K562 (cell line): ENCODE results near the gene CHGA. TPM values are rescaled to one million over a fixed set of nuclear protein-coding genes. Genes with fewer than 3 reads are reported as not detected.

Experiments
- ATAC-seq: fragments of 200-7000 bp; cut with Tn5 transposase; 3 replicates; pipeline ENCODE4 v1.9.1; 2020; ENCODE audit warnings: moderate library complexity
- BruUV-seq: library from RNA; stranded (reverse); fragments of 400-500 nt; replicated peaks from 2 replicates; lab custom pipeline; 2021; lab: Mats Ljungman, UMichigan
- CTCF ChIA-PET: fragments of 300-600 bp; formaldehyde crosslinking; extraction: SDS; loops from one replicate; lab custom pipeline; 2021; ENCODE audit warnings: low intra/inter-chr PET ratio; lab: Yijun Ruan, JAX
- POLR2A ChIA-PET: fragments of 300-600, 350-650 bp; sonication (Branson Sonifier 250); formaldehyde crosslinking; extraction: SDS; loops from one replicate; lab custom pipeline; 2021; ENCODE audit warnings: antibody characterized with exemption, inconsistent platforms; lab: Yijun Ruan, JAX
- DNase-seq, 4 experiments: peaks; one replicate each; pipeline versions ENCODE4 v3.0.0 to v3.0.0-alpha.2; 2011 to 2018; ENCODE audit warnings: low spot score in 3 of 4, mixed read lengths in 3 of 4; ENCODE audit errors: extremely low read depth in 1 of 4
- FAIRE-seq: peaks from 2 replicates; lab custom pipeline; 2011; peaks lifted over from hg19 to GRCh38; lab: Jason Lieb, UNC
- H2AFZ ChIP-seq: 2 replicates; pipeline ENCODE4 v1.6.0; 2011; ENCODE audit warnings: low read depth, low read length, control low read depth, inconsistent platforms
- H3K27ac ChIP-seq: fragments of 200-600 bp; 3 replicates; pipeline ENCODE4 v1.8.0; 2011; ENCODE audit warnings: low read depth, mild to moderate bottlenecking, control low read depth, inconsistent platforms, low read length, moderate library complexity, mixed read lengths; ENCODE audit errors: extremely low read depth
- H3K27me3 ChIP-seq, 2 experiments: fragments of 300-600 bp in 1 of 2; 2 replicates in 1 of 2; 3 replicates in 1 of 2; pipeline versions ENCODE4 v1.6.0 to v1.8.0; 2011; ENCODE audit warnings: inconsistent platforms in 2 of 2, low read length in 2 of 2, mild to moderate bottlenecking in 1 of 2, mixed read lengths in 1 of 2, moderate library complexity in 1 of 2; ENCODE audit not compliant: control insufficient read depth in 2 of 2, insufficient read depth in 2 of 2
- H3K36me3 ChIP-seq: fragments of 300-600 bp; 3 replicates; pipeline ENCODE4 v1.8.0; 2011; ENCODE audit warnings: mild to moderate bottlenecking, low read length, inconsistent platforms; ENCODE audit not compliant: control insufficient read depth, insufficient read depth
- H3K4me1 ChIP-seq, 2 experiments: fragments of 200-600 bp in 1 of 2; replicated peaks in 1 of 2; 2 replicates in 1 of 2; 3 replicates in 1 of 2; pipeline versions ENCODE4 v1.5.1 to v1.8.0; 2011; ENCODE audit warnings: inconsistent platforms in 2 of 2, low read length in 2 of 2, mild to moderate bottlenecking in 1 of 2, mixed read lengths in 1 of 2, moderate library complexity in 1 of 2; ENCODE audit not compliant: control insufficient read depth in 2 of 2, insufficient read depth in 2 of 2
- H3K4me2 ChIP-seq: 2 replicates; pipeline ENCODE4 v1.6.1; 2011; ENCODE audit warnings: low read length, control low read depth, inconsistent platforms, mixed read lengths; ENCODE audit not compliant: insufficient read depth
- H3K4me3 ChIP-seq: fragments of 200-600 bp; sonication (generic), shearing (Covaris generic); 2 replicates; pipeline ENCODE4 v1.5.1; 2016; ENCODE audit warnings: control low read depth, inconsistent platforms
- H3K79me2 ChIP-seq: fragments of 200-600 bp; 3 replicates; pipeline ENCODE4 v1.8.0; 2011; ENCODE audit warnings: low read length, inconsistent platforms; ENCODE audit not compliant: control insufficient read depth, insufficient read depth
- H3K9ac ChIP-seq, 2 experiments: 2 replicates each; pipeline versions ENCODE4 v1.6.0 to v1.6.1; 2011; ENCODE audit warnings: low read depth in 2 of 2, low read length in 2 of 2, control low read depth in 1 of 2, inconsistent platforms in 1 of 2, mild to moderate bottlenecking in 1 of 2, mixed read lengths in 1 of 2; ENCODE audit not compliant: insufficient read depth in 1 of 2
- H3K9me1 ChIP-seq: one replicate; pipeline ENCODE4 v1.6.0; 2011; ENCODE audit warnings: inconsistent platforms, mild to moderate bottlenecking, low read length, moderate library complexity; ENCODE audit not compliant: control insufficient read depth, insufficient read depth
- H3K9me3 ChIP-seq: replicated peaks from 2 replicates; pipeline ENCODE4 v1.5.1; 2011; ENCODE audit warnings: low read depth, low read length, inconsistent platforms; ENCODE audit not compliant: control insufficient read depth, insufficient read depth
- H4K20me1 ChIP-seq: replicated peaks from 2 replicates; pipeline ENCODE4 v1.6.1; 2011; ENCODE audit warnings: low read length, inconsistent platforms, mixed read lengths; ENCODE audit not compliant: control insufficient read depth, insufficient read depth
- BRF1 ChIP-seq: IDR thresholded peaks from 3 replicates; pipeline ENCODE4 v1.6.1; 2011; ENCODE audit warnings: borderline replicate concordance, mild to moderate bottlenecking; ENCODE audit not compliant: insufficient read length; ENCODE audit errors: extremely low read depth
- ETV5 ChIP-seq: sonication (generic); formaldehyde crosslinking; IDR thresholded peaks from 2 replicates; pipeline ENCODE4 v1.4.0; 2020; ENCODE audit warnings: low read depth, mild to moderate bottlenecking, missing genetic modification reagents
- NUFIP1 ChIP-seq: fragments of 450-650 bp; IDR thresholded peaks from 2 replicates; pipeline ENCODE4 v1.6.1; 2018; ENCODE audit not compliant: partially characterized antibody
- RAD21 ChIP-seq, 2 experiments: fragments of 250-450 bp in 1 of 2; fragments of 450-650 bp in 1 of 2; sonication (Bioruptor Pico) in 1 of 2; formaldehyde crosslinking in 1 of 2; IDR thresholded peaks in 1 of 2; conservative IDR thresholded peaks in 1 of 2; 2 replicates each; pipeline versions ENCODE4 v1.4.0 to v1.8.0; 2020 to 2022; ENCODE audit warnings: mild to moderate bottlenecking in 2 of 2, moderate library complexity in 1 of 2
- ZKSCAN8 ChIP-seq: fragments of 200-800 bp; sonication (Bioruptor generic); IDR thresholded peaks from 2 replicates; pipeline ENCODE4 v1.6.1; 2016; ENCODE audit warnings: missing genetic modification characterization, missing compliant biosample characterization
- ZNF444 ChIP-seq: fragments of 250-450 bp; sonication (Bioruptor Pico); IDR thresholded peaks from 2 replicates; pipeline ENCODE4 v1.4.0; 2020; ENCODE audit warnings: mild to moderate bottlenecking, moderate library complexity
- ZNF589 ChIP-seq: fragments of 200-800 bp; sonication (Bioruptor generic); IDR thresholded peaks from 2 replicates; pipeline ENCODE4 v1.6.1; 2016; ENCODE audit warnings: low read depth, missing genetic modification characterization, missing compliant biosample characterization
- WGBS: fragments of 100-300 bp; shearing (Covaris generic); methylation state at CpG from one replicate; pipeline ENCODE4 v1.1.6; 2016; ENCODE audit warnings: low coverage, mixed read lengths; ENCODE audit not compliant: insufficient coverage; ENCODE audit errors: missing lambda C conversion rate; 5-methylcytosine and 5-hydroxymethylcytosine counted together
- in situ Hi-C: fragments of 300-500 bp; cut with MboI; formaldehyde crosslinking; loops from 4 replicates; pipeline ENCODE4 v1.15.0; 2018; ENCODE audit warnings: inconsistent platforms, mixed read lengths
- intact Hi-C: fragments of 100-400 bp; cut with micrococcal nuclease; formaldehyde crosslinking; loops from 2 replicates; pipeline ENCODE4 v1.14.2; 2022
- polyA plus RNA-seq, 8 experiments: library from polyadenylated mRNA; depleted of rRNA in 4 of 8; stranded (reverse) in 5 of 8; unstranded in 3 of 8; fragments of >200 nt; fragmentation: Nextera tagmentation in 2 of 8; fragmentation: Illumina TruSeq in 1 of 8; extraction: Ambion mirVana in 2 of 8; extraction: Trizol in 1 of 8; gene quantifications; 2 replicates each; pipeline versions ENCODE4 v1.2.1 to v1.2.3, GENCODE V29; 2011 to 2014; ENCODE audit warnings: inconsistent platforms in 1 of 8, missing spikeins in 1 of 8
- total RNA-seq, 7 experiments: library from RNA; depleted of rRNA in 6 of 7; stranded (reverse); fragments of >200 nt in 6 of 7; fragmentation: Illumina TruSeq in 2 of 7; extraction: Trizol in 2 of 7; gene quantifications; 2 replicates each; pipeline versions ENCODE4 v1.2.1 to v1.2.3, GENCODE V29; 2011 to 2021; ENCODE audit warnings: low replicate concordance in 1 of 7
- TF ChIP-seq, protein P1 (sequence below): fragments of 250-450 bp; sonication (Bioruptor Pico); IDR thresholded peaks from 2 replicates; pipeline ENCODE4 v1.4.0; 2020
- TF ChIP-seq, protein P2 (sequence below), 3 experiments: IDR thresholded peaks in 2 of 3; conservative IDR thresholded peaks in 1 of 3; 2 replicates each; pipeline ENCODE4 v1.5.1; 2011 to 2012; ENCODE audit warnings: low read length in 3 of 3, mild to moderate bottlenecking in 3 of 3, control low read depth in 2 of 3, improper control_type of control experiment in 1 of 3, inconsistent platforms in 1 of 3, low read depth in 1 of 3, mixed read lengths in 1 of 3, moderate library complexity in 1 of 3; ENCODE audit not compliant: insufficient read depth in 2 of 3
- TF ChIP-seq, protein P3 (sequence below), 2 experiments: fragments of 450-650 bp in 1 of 2; sonication (generic) in 1 of 2; formaldehyde crosslinking; conservative IDR thresholded peaks; 2 replicates each; pipeline versions ENCODE4 v1.4.0 to v1.8.1; 2020 to 2022; ENCODE audit warnings: mild to moderate bottlenecking in 1 of 2, missing genetic modification reagents in 1 of 2
- TF ChIP-seq, protein P4 (sequence below), 2 experiments: fragments of 150-350 bp in 1 of 2; IDR thresholded peaks; 2 replicates each; pipeline ENCODE4 v1.6.1; 2012 to 2016; ENCODE audit warnings: low read depth in 2 of 2, low read length in 2 of 2, mild to moderate bottlenecking in 1 of 2, moderate library complexity in 1 of 2

Gene CHGA
- total and polyA plus RNA-seq, 9 of the 15 experiments (the other 6 are each of a cell fraction or from before 2014, with no cell fraction given): not detected

DNA sequence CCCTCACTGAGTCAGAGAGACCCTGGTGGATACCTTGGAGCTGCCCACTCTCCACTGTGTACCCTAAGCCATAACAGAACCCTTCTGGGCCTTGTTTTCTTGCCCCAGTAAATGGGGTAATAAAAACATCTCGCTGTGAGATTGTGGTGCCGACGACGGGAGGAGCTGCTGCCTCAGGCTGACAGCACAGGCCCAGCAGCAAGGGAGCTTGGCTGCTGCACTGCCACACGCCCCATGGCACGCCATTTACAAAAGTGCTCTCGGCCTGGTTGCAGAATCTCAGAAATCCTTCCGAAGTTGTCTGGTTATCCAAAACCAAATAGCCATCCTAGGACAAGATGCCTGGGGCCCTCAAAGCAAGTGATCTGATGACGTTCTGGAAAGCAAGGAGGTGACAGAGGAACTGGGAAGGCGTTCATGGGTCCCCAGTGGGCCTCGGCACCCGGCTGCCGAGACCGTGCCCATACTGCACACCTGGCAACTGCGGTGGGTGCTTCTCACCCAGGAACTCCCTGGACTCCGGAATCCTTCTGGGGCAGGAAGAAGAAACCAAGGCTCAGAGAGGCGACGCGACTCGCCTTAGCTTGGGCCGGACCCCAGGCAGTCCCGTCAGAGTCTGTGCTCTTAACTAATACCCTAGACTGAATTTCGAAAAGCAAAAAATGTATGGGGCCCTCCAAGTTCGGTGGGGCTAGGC, 26.7 kb downstream of the CHGA start (continued):
- TF ChIP-seq, protein P1, sequence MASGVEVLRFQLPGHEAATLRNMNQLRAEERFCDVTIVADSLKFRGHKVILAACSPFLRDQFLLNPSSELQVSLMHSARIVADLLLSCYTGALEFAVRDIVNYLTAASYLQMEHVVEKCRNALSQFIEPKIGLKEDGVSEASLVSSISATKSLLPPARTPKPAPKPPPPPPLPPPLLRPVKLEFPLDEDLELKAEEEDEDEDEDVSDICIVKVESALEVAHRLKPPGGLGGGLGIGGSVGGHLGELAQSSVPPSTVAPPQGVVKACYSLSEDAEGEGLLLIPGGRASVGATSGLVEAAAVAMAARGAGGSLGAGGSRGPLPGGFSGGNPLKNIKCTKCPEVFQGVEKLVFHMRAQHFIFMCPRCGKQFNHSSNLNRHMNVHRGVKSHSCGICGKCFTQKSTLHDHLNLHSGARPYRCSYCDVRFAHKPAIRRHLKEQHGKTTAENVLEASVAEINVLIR (CRISPR knock-in tag): no peak
- TF ChIP-seq, protein P2, sequence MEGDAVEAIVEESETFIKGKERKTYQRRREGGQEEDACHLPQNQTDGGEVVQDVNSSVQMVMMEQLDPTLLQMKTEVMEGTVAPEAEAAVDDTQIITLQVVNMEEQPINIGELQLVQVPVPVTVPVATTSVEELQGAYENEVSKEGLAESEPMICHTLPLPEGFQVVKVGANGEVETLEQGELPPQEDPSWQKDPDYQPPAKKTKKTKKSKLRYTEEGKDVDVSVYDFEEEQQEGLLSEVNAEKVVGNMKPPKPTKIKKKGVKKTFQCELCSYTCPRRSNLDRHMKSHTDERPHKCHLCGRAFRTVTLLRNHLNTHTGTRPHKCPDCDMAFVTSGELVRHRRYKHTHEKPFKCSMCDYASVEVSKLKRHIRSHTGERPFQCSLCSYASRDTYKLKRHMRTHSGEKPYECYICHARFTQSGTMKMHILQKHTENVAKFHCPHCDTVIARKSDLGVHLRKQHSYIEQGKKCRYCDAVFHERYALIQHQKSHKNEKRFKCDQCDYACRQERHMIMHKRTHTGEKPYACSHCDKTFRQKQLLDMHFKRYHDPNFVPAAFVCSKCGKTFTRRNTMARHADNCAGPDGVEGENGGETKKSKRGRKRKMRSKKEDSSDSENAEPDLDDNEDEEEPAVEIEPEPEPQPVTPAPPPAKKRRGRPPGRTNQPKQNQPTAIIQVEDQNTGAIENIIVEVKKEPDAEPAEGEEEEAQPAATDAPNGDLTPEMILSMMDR (IDR thresholded peaks at IDR 0.05 in 2 of 3, conservative IDR thresholded peaks at IDR 0.05 in 1 of 3; ENCODE audit: insufficient read depth in 2 of 3, low read depth in 1 of 3, low read length in 3 of 3): no peak
- no peak for TF ChIP-seq ETV5 (CRISPR knock-in tag)
- TF ChIP-seq, all 486 proteins: peak for 0

DNA sequence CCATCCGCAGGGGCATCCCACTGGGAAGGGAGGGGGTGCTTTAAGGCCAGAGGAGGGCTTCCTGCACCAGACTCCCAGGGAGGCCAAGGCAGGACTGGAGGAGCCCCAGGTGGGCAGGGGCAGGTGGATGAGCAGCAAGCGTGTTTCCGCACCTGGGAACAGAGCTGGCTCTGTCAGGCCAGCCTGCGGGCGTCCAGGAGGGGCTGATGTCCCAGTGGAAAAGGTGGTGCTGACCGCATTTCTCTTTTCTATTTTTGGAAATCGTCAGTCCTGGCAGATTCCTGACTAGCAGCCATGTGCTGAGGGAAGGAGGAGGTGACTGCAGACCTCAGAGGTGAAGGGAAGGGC, 27.2 kb downstream of the CHGA start:
- WGBS: 60% methylated on average over 2 of the region's 7 CpGs
- ChIA-PET CTCF (no interaction called here), POLR2A (no interaction called here)
- no peak overlapping the region for H2AFZ ChIP-seq
- no peaks in the 10 kb centered on the region for H3K79me2 ChIP-seq
- H3K4me3 ChIP-seq: no peak overlapping the region
- BruUV-seq: no TSS peak
- no peaks in the 10 kb centered on the region for H3K9me1 ChIP-seq
- peaks cover 0 to 18% of the 10 kb centered on the region in 2 experiments; a peak in 2 of 5 replicates for H3K4me1 ChIP-seq
- H3K27ac ChIP-seq: no peak overlapping the region
- intact Hi-C loops (no loop called here), in situ Hi-C loops (loop anchor here (10.0 kb wide), 1 partner anchor 195 kb away; no protein-coding TSS in a partner anchor)
- H4K20me1 ChIP-seq: 0 out of 2 replicates have a peak, but pooled peaks cover 5% of the 10 kb centered on the region
- no peaks in the 10 kb centered on the region for H3K27me3 ChIP-seq
- no peak overlapping the region for H3K4me2 ChIP-seq
- FAIRE-seq (no peak), DNase-seq (no peak), ATAC-seq (no peak)
- TF ChIP-seq BRF1 (no peak), ZNF444 (CRISPR knock-in tag) (no peak), ZNF589 (CRISPR knock-in tag) (no peak), NUFIP1 (no peak), ZKSCAN8 (no peak), RAD21 (CRISPR knock-in tag; conservative IDR thresholded peaks at IDR 0.05 in 1 of 2, IDR thresholded peaks at IDR 0.05 in 1 of 2) (no peak)
- TF ChIP-seq, protein P3, sequence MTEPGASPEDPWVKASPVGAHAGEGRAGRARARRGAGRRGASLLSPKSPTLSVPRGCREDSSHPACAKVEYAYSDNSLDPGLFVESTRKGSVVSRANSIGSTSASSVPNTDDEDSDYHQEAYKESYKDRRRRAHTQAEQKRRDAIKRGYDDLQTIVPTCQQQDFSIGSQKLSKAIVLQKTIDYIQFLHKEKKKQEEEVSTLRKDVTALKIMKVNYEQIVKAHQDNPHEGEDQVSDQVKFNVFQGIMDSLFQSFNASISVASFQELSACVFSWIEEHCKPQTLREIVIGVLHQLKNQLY (CRISPR knock-in tag; conservative IDR thresholded peaks at IDR 0.05): no peak
- TF ChIP-seq, protein P4, sequence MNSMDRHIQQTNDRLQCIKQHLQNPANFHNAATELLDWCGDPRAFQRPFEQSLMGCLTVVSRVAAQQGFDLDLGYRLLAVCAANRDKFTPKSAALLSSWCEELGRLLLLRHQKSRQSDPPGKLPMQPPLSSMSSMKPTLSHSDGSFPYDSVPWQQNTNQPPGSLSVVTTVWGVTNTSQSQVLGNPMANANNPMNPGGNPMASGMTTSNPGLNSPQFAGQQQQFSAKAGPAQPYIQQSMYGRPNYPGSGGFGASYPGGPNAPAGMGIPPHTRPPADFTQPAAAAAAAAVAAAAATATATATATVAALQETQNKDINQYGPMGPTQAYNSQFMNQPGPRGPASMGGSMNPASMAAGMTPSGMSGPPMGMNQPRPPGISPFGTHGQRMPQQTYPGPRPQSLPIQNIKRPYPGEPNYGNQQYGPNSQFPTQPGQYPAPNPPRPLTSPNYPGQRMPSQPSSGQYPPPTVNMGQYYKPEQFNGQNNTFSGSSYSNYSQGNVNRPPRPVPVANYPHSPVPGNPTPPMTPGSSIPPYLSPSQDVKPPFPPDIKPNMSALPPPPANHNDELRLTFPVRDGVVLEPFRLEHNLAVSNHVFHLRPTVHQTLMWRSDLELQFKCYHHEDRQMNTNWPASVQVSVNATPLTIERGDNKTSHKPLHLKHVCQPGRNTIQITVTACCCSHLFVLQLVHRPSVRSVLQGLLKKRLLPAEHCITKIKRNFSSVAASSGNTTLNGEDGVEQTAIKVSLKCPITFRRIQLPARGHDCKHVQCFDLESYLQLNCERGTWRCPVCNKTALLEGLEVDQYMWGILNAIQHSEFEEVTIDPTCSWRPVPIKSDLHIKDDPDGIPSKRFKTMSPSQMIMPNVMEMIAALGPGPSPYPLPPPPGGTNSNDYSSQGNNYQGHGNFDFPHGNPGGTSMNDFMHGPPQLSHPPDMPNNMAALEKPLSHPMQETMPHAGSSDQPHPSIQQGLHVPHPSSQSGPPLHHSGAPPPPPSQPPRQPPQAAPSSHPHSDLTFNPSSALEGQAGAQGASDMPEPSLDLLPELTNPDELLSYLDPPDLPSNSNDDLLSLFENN (IDR thresholded peaks at IDR 0.05; ENCODE audit: low read depth in 2 of 2, low read length in 2 of 2): no peak
- H3K9ac ChIP-seq: no peak overlapping the region
- peaks cover 10% of the 10 kb centered on the region; the same call in 1 of the 3 replicates for H3K36me3 ChIP-seq
- H3K9me3 ChIP-seq: no peaks in the 10 kb centered on the region
